ENCODE measurements around the gene MAEL.
"Not testable (repeated sequence)": the region's sequence is repeated elsewhere in the genome, so short reads cannot be mapped to it uniquely, and the experiment has no call there.

The MAEL gene

GRCh38 chr1:166978821-166979220 lies 10.3 kb upstream of the MAEL start:
- no peak for DNase-seq

- no peak for DNase-seq
These were observed 8.7 kb upstream of the MAEL start for GRCh38 chr1:166980383-166980782.

- DNase-seq, result no peak
These were observed 8.3 kb upstream of the MAEL start for GRCh38 chr1:166980818-166981217.

GRCh38 chr1:166981589-166981988 lies 7.5 kb upstream of the MAEL start:
- DNase-seq, result no peak

GRCh38 chr1:166999075-166999474 lies 10.0 kb downstream of the MAEL start:
- no peak for DNase-seq

GRCh38 chr1:166999500-167000055 lies 10.5 kb downstream of the MAEL start:
- DNase-seq, result no peak

GRCh38 chr1:167000546-167000945 lies 11.5 kb downstream of the MAEL start:
- DNase-seq, result no peak

- DNase-seq, result no peak
These were observed 13.3 kb downstream of the MAEL start for GRCh38 chr1:167002354-167002753.

GRCh38 chr1:167003711-167004110 lies 14.6 kb downstream of the MAEL start:
- DNase-seq, result no peak

- DNase-seq, result no peak
These were observed 22.6 kb downstream of the MAEL start for GRCh38 chr1:167011560-167012191.

GRCh38 chr1:167012570-167012969 lies 23.5 kb downstream of the MAEL start:
- no peak for DNase-seq

GRCh38 chr1:167013108-167013929 lies 24.2 kb downstream of the MAEL start:
- no peak for DNase-seq

GRCh38 chr1:167016100-167016750 lies 27.1 kb downstream of the MAEL start:
- no peak for DNase-seq

GRCh38 chr1:167022384-167022783 lies 33.3 kb downstream of the MAEL start:
- DNase-seq, result no peak

GRCh38 chr1:167029553-167029952 lies 40.5 kb downstream of the MAEL start:
- not testable (repeated sequence) for DNase-seq

- DNase-seq, result no peak
These were observed 44.6 kb downstream of the MAEL start for GRCh38 chr1:167033646-167034045.

GRCh38 chr1:167043752-167044488 lies 54.8 kb downstream of the MAEL start:
- no peak for DNase-seq

GRCh38 chr1:167051907-167052306 lies 62.8 kb downstream of the MAEL start:
- no peak for DNase-seq

- DNase-seq, result no peak
These were observed 63.3 kb downstream of the MAEL start for GRCh38 chr1:167052389-167052788.

GRCh38 chr1:167054531-167054930 lies 65.5 kb downstream of the MAEL start:
- no peak for DNase-seq

GRCh38 chr1:167054946-167055630 lies 66.0 kb downstream of the MAEL start:
- no peak for DNase-seq

GRCh38 chr1:167056529-167057231 lies 67.6 kb downstream of the MAEL start:
- DNase-seq, result no peak
